Kidney capillary endothelial cell (primary cell): Measurements from ENCODE around the gene OMP.
A peak's percentile ranks its signal among the peaks of the same experiment; 100 is the strongest.
"Not testable (repeated sequence)": the region's sequence is repeated elsewhere in the genome, so short reads cannot be mapped to it uniquely, and the experiment has no call there.

ENCODE experiments used
- DNase-seq: peaks from one replicate; pipeline ENCODE4 v3.0.0-alpha.2; 2018; ENCODE audit warnings: low spot score

Gene OMP

DNA sequence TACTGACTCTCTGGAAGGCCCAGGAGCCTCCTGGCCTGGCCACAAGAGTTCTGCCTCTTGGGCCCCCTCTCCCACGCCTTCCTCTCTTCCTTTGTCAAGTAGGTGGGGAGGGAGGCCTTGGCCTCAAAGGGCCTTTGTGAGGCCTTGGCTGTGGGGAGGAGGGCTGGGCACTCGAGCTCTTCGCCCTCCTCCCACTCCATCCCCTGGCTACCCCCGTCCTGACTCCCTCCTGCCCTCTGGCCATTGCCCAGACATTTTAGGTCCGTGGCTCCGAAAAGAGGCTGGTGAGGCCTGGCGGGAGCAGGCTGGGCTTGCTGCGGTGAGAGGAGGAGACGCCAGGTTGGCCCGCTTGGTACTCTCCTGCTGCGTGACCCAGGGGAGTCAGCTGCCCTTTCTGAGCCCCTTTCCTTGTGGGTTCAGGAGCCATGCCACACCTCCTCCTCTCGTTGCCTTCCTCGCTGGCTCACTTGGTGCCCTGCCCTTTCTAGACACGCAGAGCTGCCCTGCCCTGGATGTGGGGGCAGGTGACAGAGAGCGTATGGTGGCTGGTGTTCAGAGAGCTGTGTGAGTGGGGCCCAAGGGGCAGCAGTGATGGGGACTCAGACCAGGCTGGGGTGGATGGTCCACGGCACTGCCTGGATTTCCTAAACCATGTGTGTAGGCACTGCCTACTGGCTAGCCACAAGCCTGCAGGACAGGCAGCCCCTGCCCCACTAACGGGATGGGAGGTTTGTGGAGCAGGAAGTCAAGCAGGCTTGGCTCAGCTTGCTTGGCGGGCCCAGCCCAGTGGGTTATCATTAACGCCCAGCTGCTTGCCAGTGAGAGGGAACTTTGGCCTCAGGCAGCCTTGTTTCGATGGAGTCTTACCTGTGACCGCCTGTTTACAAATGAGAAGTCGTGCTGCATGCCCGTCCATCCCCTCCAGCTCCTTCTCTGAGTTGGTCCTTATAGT, 15.8 kb upstream of the OMP start:
- no peak for DNase-seq

DNA sequence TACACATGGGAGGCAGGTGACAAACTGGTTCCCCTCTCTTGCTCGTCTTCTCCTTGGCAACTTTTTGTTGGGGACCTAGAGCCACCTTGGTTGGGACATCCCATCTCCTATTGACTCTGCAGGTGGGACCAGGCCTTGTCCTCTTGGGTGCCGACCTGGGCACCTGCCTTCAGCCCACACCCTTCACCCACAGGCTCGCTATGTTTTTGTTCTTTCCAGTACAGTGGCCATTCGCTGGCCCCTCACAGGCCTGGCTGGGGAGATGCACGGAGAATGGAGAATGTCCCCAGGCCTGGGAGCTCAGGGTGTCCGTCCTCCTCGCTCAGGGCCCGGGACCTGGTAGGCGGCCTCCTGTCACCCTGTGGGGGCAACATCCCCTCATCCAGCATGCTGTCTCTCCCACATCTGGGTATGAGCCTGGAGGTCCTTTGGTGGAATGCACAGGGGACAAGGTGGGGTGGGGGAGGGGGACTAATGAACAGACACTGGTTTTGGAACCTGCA, 14.9 kb upstream of the OMP start:
- no peak for DNase-seq

DNA sequence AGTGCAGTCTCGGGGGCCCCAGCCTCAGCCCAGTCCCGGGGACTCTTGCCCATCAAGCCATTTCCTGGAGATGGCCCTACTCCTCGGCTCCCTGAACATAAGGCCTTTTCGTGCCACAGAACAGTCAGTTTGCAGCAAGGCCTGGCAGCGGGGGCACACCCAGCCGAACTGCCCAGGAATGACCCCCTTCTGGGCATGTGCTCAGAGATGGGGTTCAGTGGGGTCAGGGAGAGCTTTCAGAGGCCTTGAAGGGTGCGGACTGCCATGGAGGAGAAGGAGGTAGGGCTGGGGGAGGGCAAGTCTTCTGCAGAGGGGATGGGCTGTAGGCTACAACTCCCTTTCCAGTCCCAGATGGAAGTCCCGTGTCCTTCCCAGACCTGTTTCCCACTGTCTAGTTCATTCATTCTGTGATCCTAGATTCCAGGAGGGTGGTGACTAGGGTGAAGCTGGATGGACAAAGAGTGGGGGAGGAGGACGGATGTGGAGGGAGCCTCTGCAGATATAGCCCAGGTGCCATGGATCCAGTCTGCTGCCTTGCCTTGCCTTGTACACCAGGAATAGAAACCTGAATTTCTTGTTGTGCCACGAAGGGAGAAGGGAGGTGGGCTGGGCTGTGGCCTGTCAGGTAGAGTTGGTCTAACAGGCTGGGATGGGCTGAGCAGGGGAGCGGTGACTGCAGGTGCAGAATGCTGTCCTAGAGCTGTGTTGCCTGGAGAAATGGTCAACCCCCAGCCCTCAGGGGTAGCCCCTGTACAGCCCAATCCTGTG, 14.2 kb upstream of the OMP start:
- no peak for DNase-seq

DNA sequence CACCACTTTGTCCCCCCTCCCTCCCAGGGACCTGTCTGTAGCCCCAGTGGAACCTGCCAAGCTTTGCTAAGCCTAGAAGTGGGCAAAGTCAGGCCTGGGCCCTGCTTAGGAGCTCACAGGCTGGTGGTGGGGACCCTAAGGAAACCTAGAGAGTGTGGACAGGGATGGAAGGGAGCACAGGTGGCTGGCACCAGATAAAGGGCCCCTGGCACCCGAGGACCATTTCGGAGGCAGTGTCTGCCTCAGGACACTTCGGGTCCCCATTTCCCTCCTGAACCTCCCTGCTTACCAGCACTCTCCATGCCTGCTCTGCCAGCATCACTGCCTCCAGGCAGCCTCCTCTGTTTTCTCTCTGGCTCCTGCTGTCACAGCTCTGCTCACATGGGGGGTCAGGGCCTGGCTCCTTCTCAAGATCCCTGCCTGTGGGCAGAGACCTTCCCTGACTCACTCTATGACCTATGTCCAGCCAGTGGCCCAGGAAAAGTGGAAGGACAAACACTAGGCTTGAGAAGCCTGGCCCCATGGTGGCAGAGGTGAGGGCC, 13.6 kb upstream of the OMP start:
- no peak for DNase-seq

DNA sequence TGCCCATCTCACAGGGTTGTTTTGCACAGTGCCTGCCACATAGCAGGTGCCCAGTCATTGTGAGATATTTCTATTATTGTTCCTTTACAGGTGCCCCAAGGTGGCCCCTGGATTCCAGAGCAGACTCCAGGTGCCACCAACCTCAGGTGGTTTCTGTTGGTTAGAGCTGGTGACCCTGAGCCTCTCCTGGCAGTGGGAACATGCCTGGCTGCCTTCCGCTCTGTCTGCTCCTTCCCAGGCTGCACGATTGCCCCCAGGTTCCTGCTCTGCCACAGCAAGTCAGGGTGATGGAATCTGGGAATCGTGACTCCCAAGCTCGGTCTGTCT, 12.6 kb upstream of the OMP start:
- no peak for DNase-seq

DNA sequence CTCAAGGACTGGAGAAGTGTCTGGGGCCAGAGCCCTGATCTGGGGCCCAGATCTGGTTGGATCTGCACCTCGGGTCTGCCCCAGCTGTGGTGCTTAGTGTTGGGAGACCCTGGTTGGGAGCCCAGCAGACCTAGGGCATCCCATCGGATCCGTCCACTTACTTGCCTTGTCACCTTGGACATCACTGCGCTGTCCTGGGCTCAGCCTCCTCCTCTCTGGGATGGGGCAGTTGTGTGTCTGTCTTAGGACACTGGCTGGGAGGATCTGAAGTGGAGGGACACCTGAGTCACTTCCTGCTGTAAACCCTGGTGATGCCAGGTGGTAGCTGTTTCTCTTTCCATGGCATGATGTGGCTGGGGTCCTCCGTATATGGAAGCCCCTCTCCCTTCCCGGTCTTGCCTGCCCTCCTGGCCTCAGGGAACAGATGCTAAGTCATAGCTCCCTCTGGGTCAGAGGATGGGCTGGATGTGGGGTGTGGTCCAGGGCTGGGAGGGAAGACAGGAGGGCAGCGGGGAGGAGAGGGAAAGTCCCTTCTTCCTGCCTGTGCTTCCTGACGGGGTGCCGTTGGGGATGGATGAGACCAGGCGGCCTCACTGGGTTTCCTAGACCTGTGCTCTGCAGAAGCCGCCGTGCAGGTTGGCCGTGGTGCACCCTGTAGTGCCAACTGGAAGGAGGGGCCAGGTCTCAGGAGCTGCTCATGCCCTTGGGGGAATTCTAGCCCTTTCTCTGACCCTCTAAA, 12.1 kb upstream of the OMP start:
- no peak for DNase-seq

DNA sequence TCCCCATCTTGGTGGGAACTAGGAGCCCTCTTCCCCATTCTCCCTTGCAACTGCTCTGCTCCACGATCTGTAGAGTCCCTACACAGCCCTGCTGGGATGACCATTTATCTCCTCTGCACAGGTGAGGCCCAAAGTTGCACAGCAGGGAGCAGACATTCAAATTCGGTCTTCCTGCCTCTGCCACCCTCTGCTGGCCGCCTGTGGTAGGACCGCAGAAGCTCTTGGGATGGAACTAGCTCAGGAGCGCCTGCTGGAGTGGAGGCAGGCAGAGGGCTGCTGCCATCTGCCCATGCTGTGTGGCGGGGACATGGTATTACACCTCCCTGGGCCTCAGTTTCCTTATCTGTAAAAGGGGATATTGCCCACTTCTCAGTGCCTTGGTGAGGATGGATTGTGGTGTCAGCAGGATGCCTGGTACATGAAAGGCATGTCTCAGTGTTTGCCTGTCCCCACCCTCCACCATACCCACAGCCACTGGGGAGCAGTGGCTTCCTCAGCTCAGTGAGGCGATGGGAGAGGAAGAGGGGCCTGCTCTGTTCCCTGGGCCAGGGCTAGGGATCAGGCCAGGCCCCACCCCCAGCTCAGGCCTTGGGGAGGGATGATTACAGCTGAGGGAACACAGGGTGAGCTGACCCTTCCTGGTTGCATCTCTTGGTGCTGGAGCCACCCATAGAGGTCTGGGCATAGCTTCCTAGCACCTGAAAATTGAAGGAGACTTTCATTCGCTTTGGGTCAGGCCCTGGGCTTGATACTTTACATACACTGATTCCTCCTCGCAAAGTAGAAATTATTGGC, 11.3 kb upstream of the OMP start:
- DNase-seq = peak; percentile 60

DNA sequence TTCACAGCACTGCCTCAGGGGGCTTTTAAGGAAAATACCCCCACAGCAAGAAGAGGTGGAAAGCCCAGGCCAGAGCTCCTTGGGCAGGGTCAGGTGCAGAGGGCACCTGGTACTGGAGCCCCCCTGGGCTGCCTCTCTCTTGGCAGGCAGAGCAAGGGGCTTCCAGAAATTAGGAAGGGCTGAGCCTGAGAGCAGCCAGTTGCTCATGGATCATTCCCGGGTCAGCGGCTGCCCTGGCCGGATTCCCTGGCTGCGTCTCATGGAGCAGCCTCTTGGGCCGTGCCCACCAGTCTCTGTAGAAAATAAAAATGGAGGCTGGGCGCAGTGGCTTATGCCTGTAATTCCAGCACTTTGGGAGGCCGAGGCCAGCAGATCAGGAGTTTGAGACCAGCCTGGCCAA, 10.3 kb upstream of the OMP start:
- DNase-seq = no peak

DNA sequence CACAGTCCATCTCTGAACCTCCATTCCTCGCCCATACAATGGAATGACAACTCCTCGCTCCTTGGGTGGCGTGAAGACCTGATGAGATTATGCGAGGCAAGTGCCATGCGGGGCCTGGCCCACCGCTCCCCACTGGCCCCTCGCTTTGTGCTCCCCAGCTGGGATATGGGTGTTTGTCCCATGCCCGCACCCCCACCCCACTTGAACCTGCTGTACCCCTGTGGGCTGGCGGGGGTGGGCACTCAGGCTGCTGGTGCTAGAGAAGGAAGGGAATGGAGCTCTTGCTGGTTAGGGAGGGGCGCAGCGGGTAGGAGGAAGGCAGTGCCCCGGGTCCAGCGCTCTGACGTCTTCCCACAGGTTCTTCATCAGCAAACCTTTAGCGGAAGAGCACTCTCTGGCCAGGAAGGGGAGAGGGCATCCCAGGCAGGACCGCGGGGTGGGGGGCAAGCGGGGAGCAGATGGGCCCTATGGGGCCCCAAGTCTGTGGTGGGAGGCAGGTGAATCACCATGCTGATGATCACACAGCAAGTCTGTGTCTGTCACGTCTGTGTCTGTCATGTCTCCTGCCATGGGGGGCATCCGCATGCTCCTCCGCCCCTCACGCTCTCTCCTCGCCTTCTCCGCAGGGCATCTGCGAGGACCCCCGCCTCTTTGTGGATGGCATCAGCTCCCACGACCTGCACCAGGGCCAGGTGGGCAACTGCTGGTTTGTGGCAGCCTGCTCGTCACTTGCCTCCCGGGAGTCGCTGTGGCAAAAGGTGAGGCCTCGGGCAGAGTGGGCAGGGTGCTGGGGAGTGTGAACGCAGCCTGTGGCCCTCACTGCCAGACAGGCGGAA, 9.4 kb upstream of the OMP start:
- DNase-seq = no peak

DNA sequence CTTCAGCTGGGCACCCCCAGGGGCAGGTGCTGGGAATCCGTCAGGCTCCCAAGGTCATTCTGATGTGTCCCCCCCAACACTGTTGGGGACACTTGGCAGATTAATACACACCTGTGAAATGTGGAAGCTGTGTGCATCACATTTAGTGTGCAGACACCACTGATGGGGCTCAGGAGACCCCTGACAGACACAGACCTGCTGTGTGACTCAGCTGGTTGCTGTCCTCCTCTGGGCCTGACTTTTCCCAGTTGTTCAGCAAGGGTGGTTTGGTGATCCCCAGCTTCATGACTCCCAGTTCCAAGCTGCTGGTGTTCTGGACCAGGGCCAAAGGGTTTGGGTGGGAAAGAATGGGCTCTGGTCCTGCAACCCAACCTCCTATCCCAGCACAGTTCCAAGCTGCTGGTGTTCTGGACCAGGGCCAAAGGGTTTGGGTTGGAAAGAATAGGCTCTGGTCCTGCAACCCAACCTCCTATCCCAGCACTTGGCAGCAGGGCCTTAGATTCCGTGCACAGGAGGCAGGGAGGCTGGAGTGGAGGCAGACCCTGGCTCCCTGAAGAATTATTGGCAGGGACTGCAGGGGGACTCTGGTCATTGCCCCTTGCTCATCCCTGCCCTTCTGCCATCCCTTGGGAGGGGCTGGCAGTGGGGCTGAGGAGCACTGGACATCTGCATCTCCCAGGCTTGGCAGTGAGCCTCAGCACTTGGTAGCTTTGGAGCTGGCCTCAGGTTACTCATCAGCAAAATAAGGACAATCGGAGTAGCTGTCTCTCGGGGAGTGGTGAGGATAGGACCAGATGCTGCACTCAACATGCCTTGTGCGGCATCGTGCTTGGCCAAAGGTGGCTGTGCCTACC, 8.4 kb upstream of the OMP start:
- DNase-seq = no peak

DNA sequence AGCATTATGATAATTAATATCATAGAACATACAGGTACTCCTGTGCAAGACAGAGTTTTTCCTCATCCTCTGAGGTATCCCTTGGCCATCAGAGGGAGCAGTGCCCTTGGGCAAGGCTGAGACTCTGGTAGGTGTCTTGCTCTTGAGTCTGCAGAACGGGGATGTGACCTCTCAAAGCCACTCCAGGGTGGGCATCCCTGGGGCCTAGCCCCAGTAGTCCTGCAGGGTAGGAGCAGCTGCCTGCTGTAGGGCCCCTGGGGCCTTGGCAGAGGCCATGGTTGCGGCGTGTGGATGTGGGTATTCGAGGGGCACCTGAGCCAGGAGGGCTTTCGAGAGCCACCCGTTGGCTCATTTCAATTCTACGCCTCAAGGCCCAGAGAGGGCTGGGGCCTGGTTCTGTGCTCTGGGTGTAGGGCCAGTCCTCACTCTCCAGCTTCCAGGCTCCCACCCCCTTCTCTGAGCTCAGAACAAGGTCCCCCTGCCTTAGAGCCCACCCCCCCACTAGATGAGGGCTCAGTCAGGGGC, 7.7 kb upstream of the OMP start:
- no peak for DNase-seq

DNA sequence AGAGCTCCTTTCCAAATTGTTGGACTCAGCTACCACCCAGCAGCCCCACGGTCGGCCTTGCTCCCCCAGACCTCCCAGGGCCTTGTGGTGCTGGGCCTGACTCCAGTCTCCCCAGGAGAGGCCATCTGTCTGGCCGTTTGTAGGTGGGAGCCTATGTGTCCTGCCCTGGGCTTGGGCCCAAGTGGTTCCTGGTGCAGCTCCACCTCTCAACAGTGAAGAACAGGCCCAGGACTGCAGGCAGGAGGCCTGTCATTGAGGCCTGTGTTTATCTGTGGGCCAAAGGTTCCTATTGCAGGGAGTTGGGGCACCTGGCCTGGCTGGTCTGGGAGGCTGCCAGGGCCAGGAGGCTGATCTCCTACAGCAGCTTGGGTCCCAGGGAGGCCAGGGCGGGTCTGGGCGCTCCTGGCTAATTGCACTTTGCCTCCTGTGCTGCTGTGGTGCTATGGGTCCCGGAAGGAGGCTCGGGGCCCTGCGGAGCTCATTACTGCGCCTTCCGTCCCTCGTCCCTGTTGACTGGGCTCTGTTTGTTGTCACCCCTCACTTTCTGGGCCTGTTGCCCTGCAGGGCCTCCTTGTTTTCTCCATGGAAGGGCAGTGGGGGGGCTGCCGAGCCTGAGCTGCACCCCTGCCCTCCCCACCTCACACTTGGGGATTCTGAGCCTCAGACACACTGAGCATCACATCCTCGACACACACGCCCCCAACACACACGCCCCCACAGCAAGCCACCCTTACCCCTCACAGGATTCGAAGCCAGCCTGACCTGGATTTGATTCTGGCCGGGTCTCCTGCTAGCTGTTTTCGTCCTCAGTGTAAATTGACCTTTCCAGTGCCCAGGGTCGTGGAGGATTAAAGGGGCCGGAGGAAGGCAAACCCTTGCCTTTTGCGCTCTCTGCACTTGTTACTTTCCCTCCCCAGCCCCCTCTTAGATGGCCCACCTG, 6.8 kb upstream of the OMP start:
- no peak for DNase-seq

DNA sequence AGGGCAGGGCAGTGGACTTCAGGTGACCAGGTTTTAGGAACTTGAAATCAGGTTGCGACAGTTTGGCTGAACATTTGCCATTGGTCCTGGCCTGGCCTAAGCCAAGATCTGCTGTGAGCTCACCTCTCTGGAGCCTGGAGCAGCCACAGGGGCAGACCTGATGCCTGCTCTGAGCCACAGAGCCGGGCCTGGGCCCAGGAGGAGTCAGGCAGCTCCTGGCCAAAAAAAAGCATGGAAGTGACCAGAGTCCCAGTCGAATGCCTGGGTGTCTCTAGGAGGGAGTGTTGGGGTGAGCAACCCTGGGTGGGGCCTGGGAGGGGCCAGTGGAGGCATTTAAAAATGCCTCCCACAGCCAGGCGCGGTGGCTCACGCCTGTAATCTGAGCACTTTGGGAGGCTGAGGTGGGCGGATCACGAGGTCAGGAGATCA, 6.0 kb upstream of the OMP start:
- DNase-seq = no peak

DNA sequence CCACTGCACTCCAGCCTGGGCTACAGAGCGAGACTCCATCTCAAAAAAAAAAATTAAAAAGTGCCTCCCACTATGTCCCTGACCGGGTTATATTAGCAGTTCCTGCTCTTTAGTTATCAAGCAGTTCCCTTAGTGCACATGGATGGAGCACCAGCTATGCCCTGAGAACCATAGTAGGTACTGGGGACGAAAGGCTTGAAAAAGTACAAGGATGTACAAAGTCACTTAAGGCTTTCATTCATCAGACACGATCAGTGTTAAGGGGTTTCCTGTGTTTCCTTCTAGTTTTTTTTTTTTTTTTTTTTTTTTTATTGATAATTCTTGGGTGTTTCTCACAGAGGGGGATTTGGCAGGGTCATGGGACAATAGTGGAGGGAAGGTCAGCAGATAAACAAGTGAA, 5.5 kb upstream of the OMP start:
- DNase-seq = not testable (repeated sequence)

DNA sequence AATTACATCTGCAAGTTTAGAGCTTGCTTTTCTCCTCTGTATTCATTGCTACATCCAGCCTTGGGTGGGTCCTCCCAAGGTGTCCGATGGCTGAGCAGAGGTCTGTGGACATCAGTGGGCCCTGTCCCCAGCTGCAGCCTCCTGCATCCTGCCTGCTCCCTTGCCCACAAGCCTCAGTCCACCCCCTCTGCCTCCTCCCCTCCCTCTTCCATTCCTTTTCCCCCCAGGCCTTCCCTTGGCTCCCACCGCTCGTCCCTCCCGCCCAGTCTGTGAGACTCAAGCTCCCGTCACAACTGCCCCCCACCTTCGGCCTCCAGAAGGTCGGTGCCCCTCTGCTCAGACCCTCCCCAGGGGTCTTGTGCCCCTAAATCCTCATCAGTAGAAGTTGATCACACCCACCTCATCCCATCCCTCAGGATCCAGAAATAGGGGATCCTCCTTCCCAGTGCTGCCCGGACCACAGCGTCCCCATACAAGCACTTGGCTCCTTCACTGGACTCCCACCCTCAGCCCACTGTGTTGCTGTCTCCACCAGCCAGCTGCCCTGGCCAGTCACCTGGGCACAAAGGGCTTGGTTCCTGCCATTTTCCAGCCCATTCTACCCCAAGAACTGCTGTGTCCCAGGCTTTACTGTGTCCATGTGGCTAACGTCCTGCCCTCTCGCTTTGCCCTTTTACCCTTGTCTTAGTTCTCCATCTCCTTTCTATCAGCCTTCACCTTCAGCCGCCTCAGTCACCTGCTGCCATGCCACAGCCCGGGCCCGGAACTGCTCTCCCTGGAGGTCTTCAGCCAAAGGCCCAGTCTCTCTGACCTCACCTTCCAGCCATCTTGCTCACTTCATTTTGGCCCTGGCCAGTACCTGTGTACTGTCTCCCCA, 2.2 kb upstream of the OMP start:
- no peak for DNase-seq

DNA sequence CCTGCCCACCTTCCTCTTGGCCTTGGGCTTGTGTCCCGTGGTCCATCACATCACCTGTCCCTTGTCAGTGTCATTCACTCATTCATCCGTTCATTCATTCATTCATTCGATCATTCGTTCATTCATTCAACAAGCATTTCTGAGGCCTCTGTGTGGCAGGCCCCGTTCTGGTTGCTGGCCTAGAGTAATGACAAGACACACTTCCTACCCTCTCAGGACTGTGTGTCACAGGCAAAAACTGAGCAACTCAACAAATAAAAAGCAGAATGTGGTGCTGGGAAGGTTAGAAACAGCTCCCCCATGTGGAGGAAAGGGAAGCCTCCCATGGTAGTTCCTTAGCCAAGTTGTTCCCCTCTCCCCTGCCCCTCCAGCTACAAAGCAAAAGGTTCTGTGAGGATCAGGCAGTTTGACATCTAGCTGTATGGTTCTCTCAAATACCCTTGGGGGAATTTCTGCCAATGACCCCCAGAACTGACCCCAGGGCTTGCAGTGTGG, 1.6 kb upstream of the OMP start:
- DNase-seq = peak; percentile 38

DNA sequence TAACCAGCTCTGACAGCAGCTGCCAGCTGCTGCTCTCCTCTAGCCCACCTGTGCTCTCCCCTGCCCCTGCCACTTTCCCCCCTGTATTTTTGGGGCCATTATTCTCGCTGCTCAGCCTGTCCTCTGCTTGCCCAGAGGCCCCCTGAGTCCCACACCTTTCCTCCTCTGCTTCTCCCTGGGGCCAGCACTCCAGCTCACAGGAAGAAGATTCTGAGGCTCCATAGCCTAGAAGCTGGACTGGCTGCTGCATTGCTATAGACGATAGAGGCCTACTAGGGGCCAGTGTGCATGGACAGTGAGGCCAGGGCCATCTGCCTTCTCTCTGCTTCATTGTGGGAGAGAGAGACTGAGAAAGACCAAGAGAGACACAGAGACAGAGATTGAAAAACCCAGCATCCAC, 679 bp downstream of the OMP start:
- no peak for DNase-seq
